HEK293 (cell line): ENCODE measurements around the gene RELCH.

ENCODE experiments used
- ZNF473 ChIP-seq: fragments of 450-650 bp; formaldehyde crosslinking; IDR thresholded peaks from 2 replicates; pipeline ENCODE4 v1.5.1; 2017; ENCODE audit warnings: missing biosample characterization, missing genetic modification characterization
- ZNF658 ChIP-seq: fragments of 450-650 bp; formaldehyde crosslinking; IDR thresholded peaks from 2 replicates; pipeline ENCODE4; 2016; ENCODE audit warnings: missing biosample characterization, missing genetic modification characterization
- ZNF701 ChIP-seq: fragments of 450-650 bp; formaldehyde crosslinking; IDR thresholded peaks from 2 replicates; pipeline ENCODE4 v1.5.1; 2016; ENCODE audit warnings: missing biosample characterization, missing genetic modification characterization
- ZNF792 ChIP-seq: fragments of 450-650 bp; formaldehyde crosslinking; IDR thresholded peaks from 2 replicates; pipeline ENCODE4 v1.5.1; 2016; ENCODE audit warnings: missing biosample characterization, missing genetic modification characterization
- TF ChIP-seq, protein P1 (sequence below): IDR thresholded peaks from 2 replicates; pipeline ENCODE4 v1.6.1; 2011; ENCODE audit warnings: mild to moderate bottlenecking, low read depth, low read length, borderline replicate concordance
- TF ChIP-seq, protein P2 (sequence below): fragments of 450-650 bp; formaldehyde crosslinking; IDR thresholded peaks from 2 replicates; pipeline ENCODE4 v1.5.1; 2016; ENCODE audit warnings: missing biosample characterization, missing genetic modification characterization
- TF ChIP-seq, protein P3 (sequence below): fragments of 450-650 bp; formaldehyde crosslinking; IDR thresholded peaks from 2 replicates; pipeline ENCODE4 v1.5.1; 2016; ENCODE audit warnings: missing biosample characterization, missing genetic modification characterization

DNA sequence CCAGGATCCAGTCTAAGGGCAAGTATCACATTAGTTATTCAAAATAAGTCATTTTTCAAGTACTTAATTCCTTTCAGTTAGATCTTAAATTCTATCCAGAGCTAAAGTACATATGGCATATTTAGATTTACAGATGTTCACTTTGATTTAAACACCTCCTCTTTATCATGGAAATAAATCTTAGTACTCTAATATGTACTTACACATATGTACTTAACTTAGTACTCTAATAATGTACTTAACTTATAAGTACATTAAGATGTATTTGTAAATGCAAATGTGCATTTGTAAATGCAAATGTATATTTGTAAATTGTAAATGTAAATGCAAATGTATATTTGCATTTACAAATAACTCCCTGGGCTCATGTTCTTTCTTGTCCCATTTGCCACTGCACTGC is 14.8 kb upstream of the RELCH start:
- TF ChIP-seq, protein P1, sequence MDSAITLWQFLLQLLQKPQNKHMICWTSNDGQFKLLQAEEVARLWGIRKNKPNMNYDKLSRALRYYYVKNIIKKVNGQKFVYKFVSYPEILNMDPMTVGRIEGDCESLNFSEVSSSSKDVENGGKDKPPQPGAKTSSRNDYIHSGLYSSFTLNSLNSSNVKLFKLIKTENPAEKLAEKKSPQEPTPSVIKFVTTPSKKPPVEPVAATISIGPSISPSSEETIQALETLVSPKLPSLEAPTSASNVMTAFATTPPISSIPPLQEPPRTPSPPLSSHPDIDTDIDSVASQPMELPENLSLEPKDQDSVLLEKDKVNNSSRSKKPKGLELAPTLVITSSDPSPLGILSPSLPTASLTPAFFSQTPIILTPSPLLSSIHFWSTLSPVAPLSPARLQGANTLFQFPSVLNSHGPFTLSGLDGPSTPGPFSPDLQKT: no peak
- TF ChIP-seq ZNF658 (no peak), ZNF792 (no peak), ZNF701 (no peak), ZNF473 (tag by site-specific recombination) (no peak)
- TF ChIP-seq, protein P2, sequence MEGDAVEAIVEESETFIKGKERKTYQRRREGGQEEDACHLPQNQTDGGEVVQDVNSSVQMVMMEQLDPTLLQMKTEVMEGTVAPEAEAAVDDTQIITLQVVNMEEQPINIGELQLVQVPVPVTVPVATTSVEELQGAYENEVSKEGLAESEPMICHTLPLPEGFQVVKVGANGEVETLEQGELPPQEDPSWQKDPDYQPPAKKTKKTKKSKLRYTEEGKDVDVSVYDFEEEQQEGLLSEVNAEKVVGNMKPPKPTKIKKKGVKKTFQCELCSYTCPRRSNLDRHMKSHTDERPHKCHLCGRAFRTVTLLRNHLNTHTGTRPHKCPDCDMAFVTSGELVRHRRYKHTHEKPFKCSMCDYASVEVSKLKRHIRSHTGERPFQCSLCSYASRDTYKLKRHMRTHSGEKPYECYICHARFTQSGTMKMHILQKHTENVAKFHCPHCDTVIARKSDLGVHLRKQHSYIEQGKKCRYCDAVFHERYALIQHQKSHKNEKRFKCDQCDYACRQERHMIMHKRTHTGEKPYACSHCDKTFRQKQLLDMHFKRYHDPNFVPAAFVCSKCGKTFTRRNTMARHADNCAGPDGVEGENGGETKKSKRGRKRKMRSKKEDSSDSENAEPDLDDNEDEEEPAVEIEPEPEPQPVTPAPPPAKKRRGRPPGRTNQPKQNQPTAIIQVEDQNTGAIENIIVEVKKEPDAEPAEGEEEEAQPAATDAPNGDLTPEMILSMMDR (tag by site-specific recombination): no peak
- TF ChIP-seq, protein P3, sequence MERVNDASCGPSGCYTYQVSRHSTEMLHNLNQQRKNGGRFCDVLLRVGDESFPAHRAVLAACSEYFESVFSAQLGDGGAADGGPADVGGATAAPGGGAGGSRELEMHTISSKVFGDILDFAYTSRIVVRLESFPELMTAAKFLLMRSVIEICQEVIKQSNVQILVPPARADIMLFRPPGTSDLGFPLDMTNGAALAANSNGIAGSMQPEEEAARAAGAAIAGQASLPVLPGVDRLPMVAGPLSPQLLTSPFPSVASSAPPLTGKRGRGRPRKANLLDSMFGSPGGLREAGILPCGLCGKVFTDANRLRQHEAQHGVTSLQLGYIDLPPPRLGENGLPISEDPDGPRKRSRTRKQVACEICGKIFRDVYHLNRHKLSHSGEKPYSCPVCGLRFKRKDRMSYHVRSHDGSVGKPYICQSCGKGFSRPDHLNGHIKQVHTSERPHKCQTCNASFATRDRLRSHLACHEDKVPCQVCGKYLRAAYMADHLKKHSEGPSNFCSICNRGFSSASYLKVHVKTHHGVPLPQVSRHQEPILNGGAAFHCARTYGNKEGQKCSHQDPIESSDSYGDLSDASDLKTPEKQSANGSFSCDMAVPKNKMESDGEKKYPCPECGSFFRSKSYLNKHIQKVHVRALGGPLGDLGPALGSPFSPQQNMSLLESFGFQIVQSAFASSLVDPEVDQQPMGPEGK (tag by site-specific recombination): no peak
